NCI-H460 (cell line): ENCODE results near the gene PATJ. TPM values are rescaled to one million over a fixed set of nuclear protein-coding genes. Genes with fewer than 3 reads are reported as not detected.
"Not testable (repeated sequence)": the region's sequence is repeated elsewhere in the genome, so short reads cannot be mapped to it uniquely, and the experiment has no call there.

ENCODE experiments used
- DNase-seq: peaks from one replicate; pipeline ENCODE4 v3.0.0-alpha.2; 2016; ENCODE audit warnings: low read depth; ENCODE audit errors: extremely low read depth
- total RNA-seq: library from RNA; depleted of rRNA; stranded (reverse); fragments of >200 nt; shearing (Covaris generic); gene quantifications from 2 replicates; pipeline ENCODE4 v1.2.3, GENCODE V29; 2014

Gene PATJ
- total RNA-seq, 1 experiment from 2014 or later: 21.1 TPM

GRCh38 chr1:61819421-61819820 lies 77.1 kb downstream of the PATJ start:
- DNase-seq: no peak

- DNase-seq: no peak
Measured at GRCh38 chr1:61825393-61825792, 83.1 kb downstream of the PATJ start.

- no peak for DNase-seq
Measured at GRCh38 chr1:61828805-61829204, 86.5 kb downstream of the PATJ start.

GRCh38 chr1:61836649-61837048 lies 94.4 kb downstream of the PATJ start:
- no peak for DNase-seq

GRCh38 chr1:61837607-61838006 lies 95.3 kb downstream of the PATJ start:
- not testable (repeated sequence) for DNase-seq

- DNase-seq: no peak
Measured at GRCh38 chr1:61839679-61840078, 97.4 kb downstream of the PATJ start.

- no peak for DNase-seq
Measured at GRCh38 chr1:61842036-61842435, 99.8 kb downstream of the PATJ start.

- DNase-seq: no peak
Measured at GRCh38 chr1:61842863-61843514, 100.7 kb downstream of the PATJ start.

- DNase-seq: no peak
Measured at GRCh38 chr1:61844006-61844405, 101.7 kb downstream of the PATJ start.

GRCh38 chr1:61844664-61845063 lies 102.4 kb downstream of the PATJ start:
- not testable (repeated sequence) for DNase-seq

- no peak for DNase-seq
Measured at GRCh38 chr1:61851235-61851634, 109.0 kb downstream of the PATJ start.

- DNase-seq: peak; percentile 62
Measured at GRCh38 chr1:61851849-61852669, 109.8 kb downstream of the PATJ start.

- DNase-seq: no peak
Measured at GRCh38 chr1:61852670-61853015, 110.4 kb downstream of the PATJ start.

- DNase-seq: no peak
Measured at GRCh38 chr1:61853583-61853982, 111.3 kb downstream of the PATJ start.

- peak; percentile 50 for DNase-seq
Measured at GRCh38 chr1:61864489-61864888, 122.2 kb downstream of the PATJ start.

- no peak for DNase-seq
Measured at GRCh38 chr1:61865646-61866220, 123.5 kb downstream of the PATJ start.

- DNase-seq: no peak
Measured at GRCh38 chr1:61869691-61870109, 127.4 kb downstream of the PATJ start.

- no peak for DNase-seq
Measured at GRCh38 chr1:61872206-61872605, 129.9 kb downstream of the PATJ start.

- DNase-seq: no peak
Measured at GRCh38 chr1:61873581-61873980, 131.3 kb downstream of the PATJ start.

GRCh38 chr1:61873994-61874393 lies 131.7 kb downstream of the PATJ start:
- no peak for DNase-seq

GRCh38 chr1:61875198-61875597 lies 132.9 kb downstream of the PATJ start:
- DNase-seq: no peak
